Colonic mucosa (tissue), 4 donors: ENCODE measurements around the gene R3HDML. TPM values are rescaled to one million over a fixed set of nuclear protein-coding genes. Genes with fewer than 3 reads are reported as not detected.

Experiments
- DNase-seq: peaks from one replicate; pipeline ENCODE4 v3.0.0-alpha.2; 2020
- H3K27ac ChIP-seq: fragments of 200-600 bp; one replicate; pipeline ENCODE4 v1.8.0; 2021
- H3K27me3 ChIP-seq: fragments of 200-600 bp; one replicate; pipeline ENCODE4 v1.8.0; 2021
- H3K36me3 ChIP-seq: fragments of 200-600 bp; one replicate; pipeline ENCODE4 v1.8.0; 2021
- H3K4me1 ChIP-seq: fragments of 200-600 bp; one replicate; pipeline ENCODE4 v1.8.0; 2021; ENCODE audit warnings: mild to moderate bottlenecking
- H3K4me3 ChIP-seq: fragments of 200-600 bp; one replicate; pipeline ENCODE4 v1.8.0; 2021
- H3K9ac ChIP-seq, 2 donors: one replicate each; pipeline ENCODE4 v1.7.0; 2013; ENCODE audit warnings: control low read depth in 2 of 2, low read depth in 2 of 2, low read length in 2 of 2
- H3K9me3 ChIP-seq: fragments of 200-600 bp; one replicate; pipeline ENCODE4 v1.8.0; 2021
- intact Hi-C: fragments of 100-400 bp; cut with DNase I; formaldehyde crosslinking; loops from one replicate; pipeline ENCODE4 v1.14.1; 2022
- total RNA-seq, 2 donors: library from RNA; stranded (reverse); fragmentation: NEBNext Ultra II Directional in 1 of 2; extraction: Animal tissue kit (Norgen Biotek cat#: 25700) in 1 of 2; gene quantifications; one replicate each; pipeline ENCODE4 v1.2.1, GENCODE V29; 2021
- TF ChIP-seq, protein P1 (sequence below): fragments of 200-600 bp; IDR thresholded peaks from one replicate; pipeline ENCODE4 v1.8.0; 2022; ENCODE audit warnings: antibody characterized with exemption, mild to moderate bottlenecking
- donor health status: healthy.
- donor health status: DM: no; HTN: no; CAD: no.
- donor health status: DM: no; HTN: no; CAD: no.

The R3HDML gene
- total RNA-seq, 2 donors from 2014 or later: not detected

DNA sequence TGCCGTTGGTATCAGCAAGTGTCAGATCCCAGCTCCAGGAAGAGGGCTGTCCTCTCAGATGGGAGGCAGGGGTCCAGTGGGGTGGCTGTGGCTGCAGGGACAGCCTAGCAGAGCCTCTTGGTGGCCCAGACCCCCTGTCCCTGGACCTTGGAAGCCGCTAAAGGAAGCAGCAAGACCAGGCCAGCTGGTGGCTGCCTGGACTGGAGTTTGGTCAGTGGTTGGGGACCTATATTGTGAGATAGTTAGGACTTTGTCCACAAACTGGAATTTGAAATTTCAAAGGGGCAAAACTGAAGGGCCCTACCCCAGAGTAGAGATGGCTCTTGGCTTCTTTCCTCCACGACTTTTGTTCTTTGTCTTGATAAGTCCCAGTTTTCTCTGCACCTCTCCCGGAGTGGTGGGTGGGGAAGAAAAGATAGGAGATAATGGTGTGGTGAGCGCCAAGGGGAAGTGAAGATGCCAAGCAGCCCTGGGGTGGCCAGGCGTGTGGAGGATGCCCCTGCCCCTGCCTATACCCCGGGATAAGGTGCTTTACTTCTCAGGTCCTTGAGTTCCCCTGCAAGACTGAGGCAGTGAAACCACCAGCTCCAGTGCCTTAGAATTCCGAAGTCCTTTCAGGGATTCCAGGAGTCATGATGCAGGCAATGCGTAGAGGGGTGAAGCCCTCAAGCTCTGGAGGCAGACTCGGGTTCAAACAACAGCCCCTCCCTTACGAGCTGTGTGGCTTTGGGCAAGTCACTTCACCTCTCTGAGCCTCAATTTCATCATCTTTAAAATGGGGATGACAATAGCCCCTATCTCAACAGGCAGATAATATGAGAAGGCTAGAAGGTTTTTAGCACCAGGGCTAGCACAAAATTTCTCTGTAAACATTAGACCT is 58.9 kb downstream of the R3HDML start:
- Histone ChIP-seq H3K4me3 (no peak overlapping the region), H3K27ac (no peak overlapping the region), H3K27me3 (no peaks in the 10 kb centered on the region), H3K9ac (peak overlapping the region in 1 of 2 donors; percentile 32), H3K4me1 (peaks cover 4% of the 10 kb centered on the region), H3K36me3 (no peaks in the 10 kb centered on the region), H3K9me3 (no peaks in the 10 kb centered on the region)
- TF ChIP-seq, protein P1, sequence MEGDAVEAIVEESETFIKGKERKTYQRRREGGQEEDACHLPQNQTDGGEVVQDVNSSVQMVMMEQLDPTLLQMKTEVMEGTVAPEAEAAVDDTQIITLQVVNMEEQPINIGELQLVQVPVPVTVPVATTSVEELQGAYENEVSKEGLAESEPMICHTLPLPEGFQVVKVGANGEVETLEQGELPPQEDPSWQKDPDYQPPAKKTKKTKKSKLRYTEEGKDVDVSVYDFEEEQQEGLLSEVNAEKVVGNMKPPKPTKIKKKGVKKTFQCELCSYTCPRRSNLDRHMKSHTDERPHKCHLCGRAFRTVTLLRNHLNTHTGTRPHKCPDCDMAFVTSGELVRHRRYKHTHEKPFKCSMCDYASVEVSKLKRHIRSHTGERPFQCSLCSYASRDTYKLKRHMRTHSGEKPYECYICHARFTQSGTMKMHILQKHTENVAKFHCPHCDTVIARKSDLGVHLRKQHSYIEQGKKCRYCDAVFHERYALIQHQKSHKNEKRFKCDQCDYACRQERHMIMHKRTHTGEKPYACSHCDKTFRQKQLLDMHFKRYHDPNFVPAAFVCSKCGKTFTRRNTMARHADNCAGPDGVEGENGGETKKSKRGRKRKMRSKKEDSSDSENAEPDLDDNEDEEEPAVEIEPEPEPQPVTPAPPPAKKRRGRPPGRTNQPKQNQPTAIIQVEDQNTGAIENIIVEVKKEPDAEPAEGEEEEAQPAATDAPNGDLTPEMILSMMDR: no peak
- DNase-seq: no peak
- intact Hi-C loops: no loop called here

GRCh38 chr20:44396369-44397130 is 59.7 kb downstream of the R3HDML start:
- Histone ChIP-seq H3K27ac (no peak overlapping the region), H3K4me3 (no peak overlapping the region), H3K4me1 (peaks cover 4% of the 10 kb centered on the region), H3K9me3 (no peaks in the 10 kb centered on the region), H3K27me3 (no peaks in the 10 kb centered on the region), H3K36me3 (no peaks in the 10 kb centered on the region), H3K9ac (peak overlapping the region in 1 of 2 donors; percentile 41)
- no peak for DNase-seq
- intact Hi-C loops: no loop called here
- TF ChIP-seq, protein P1: no peak

DNA sequence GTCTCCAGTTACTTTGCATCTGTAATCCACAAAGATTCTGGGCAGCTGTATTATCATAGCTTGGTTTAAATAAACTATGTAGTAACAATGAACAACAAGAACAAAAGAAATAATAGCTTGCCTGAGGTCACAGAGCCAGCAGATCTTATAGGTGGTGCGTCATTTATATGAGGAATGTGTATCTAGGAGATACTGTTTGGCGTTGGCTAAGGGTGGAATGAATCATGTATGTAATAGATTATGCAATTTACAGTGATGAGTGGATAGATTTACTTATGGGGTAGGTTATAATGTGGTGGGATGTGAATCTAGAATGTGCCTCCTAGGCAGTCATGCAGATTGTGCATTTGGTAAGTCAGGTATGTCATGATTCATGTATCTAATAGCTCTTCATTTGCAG is 61.5 kb downstream of the R3HDML start:
- peak overlapping the region; percentile 44 for H3K27ac ChIP-seq

DNA sequence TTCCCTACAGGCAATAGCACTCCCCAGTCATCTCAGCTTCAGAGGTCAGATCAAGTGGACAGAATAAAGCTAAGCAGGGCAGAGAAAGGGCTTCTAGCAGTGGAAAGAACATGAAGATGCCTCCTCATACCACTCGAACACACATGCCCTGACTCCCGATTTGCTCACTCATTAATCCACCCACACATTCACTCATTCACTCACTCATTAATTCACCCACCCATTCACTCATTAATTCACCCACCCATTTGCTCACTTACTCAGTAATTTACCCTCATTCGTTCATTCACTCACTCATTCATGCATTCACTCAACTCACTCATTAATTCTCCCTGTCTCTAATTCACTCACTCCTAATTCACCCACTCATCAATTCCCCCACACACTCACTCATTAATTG is 62.6 kb downstream of the R3HDML start:
- DNase-seq: no peak
- TF ChIP-seq, protein P1: no peak

More for the DNA sequence above, 61.5 kb downstream of the R3HDML start:
- H3K4me1 ChIP-seq: no peaks in the 10 kb centered on the region
- DNase-seq: no peak
- H3K4me3 ChIP-seq: no peak overlapping the region
- intact Hi-C loops: no loop called here
- TF ChIP-seq, protein P1: no peak
- no peaks in the 10 kb centered on the region for H3K36me3 ChIP-seq
- H3K27me3 ChIP-seq: no peaks in the 10 kb centered on the region
- H3K9me3 ChIP-seq: no peaks in the 10 kb centered on the region
- H3K9ac ChIP-seq: no peak overlapping the region

GRCh38 chr20:44400671-44400969 is 63.8 kb downstream of the R3HDML start:
- H3K9ac ChIP-seq: peak overlapping the region; percentile 13 to 93
- no peaks in the 10 kb centered on the region for H3K9me3 ChIP-seq
- no peaks in the 10 kb centered on the region for H3K27me3 ChIP-seq
- H3K27ac ChIP-seq: peak overlapping the region; percentile 80
- TF ChIP-seq, protein P1: no peak
- H3K36me3 ChIP-seq: no peaks in the 10 kb centered on the region
- intact Hi-C loops: no loop called here
- H3K4me1 ChIP-seq: no peaks in the 10 kb centered on the region
- H3K4me3 ChIP-seq: no peak overlapping the region
- peak; percentile 35 for DNase-seq

More for the DNA sequence above, 62.6 kb downstream of the R3HDML start:
- no peaks in the 10 kb centered on the region for H3K36me3 ChIP-seq
- no peaks in the 10 kb centered on the region for H3K9me3 ChIP-seq
- H3K9ac ChIP-seq: peak overlapping the region in 1 of 2 donors; percentile 93
- no peak overlapping the region for H3K4me3 ChIP-seq
- H3K27me3 ChIP-seq: no peaks in the 10 kb centered on the region
- intact Hi-C loops: no loop called here
- H3K27ac ChIP-seq: peak overlapping the region; percentile 44
- H3K4me1 ChIP-seq: no peaks in the 10 kb centered on the region

Other genes starting within 250 kb of the R3HDML start
- gene JPH2, start 149.9 kb upstream of the R3HDML start, total RNA-seq: 10 to 100 TPM in 1 of 2 donors, 1 to 10 TPM in 1; 1.3 to 13.8 TPM
- 10 to 100 TPM; 23.3 to 31.9 TPM for gene OSER1, start 126.3 kb upstream of the R3HDML start, total RNA-seq
- gene GDAP1L1, start 89.7 kb upstream of the R3HDML start, total RNA-seq: not detected
- gene FITM2, start 25.8 kb upstream of the R3HDML start, total RNA-seq: 10 to 100 TPM; 10.1 to 11.6 TPM
- 100 to 1,000 TPM; 288 to 346 TPM for gene HNF4A, start 18.7 kb downstream of the R3HDML start, total RNA-seq
- gene TTPAL, start 138.8 kb downstream of the R3HDML start, total RNA-seq: 10 to 100 TPM in 1 of 2 donors, 1 to 10 TPM in 1; 8.4 to 11.6 TPM
- gene SERINC3, start 185.0 kb downstream of the R3HDML start, total RNA-seq: 100 to 1,000 TPM in 1 of 2 donors, 10 to 100 TPM in 1; 82.8 to 121 TPM
- 10 to 100 TPM; 24.4 to 46.1 TPM for gene PKIG, start 245.5 kb downstream of the R3HDML start, total RNA-seq